Measurements from ENCODE around the gene TPX2.
"Not testable (repeated sequence)": the region's sequence is repeated elsewhere in the genome, so short reads cannot be mapped to it uniquely, and the experiment has no call there.

Gene TPX2

DNA sequence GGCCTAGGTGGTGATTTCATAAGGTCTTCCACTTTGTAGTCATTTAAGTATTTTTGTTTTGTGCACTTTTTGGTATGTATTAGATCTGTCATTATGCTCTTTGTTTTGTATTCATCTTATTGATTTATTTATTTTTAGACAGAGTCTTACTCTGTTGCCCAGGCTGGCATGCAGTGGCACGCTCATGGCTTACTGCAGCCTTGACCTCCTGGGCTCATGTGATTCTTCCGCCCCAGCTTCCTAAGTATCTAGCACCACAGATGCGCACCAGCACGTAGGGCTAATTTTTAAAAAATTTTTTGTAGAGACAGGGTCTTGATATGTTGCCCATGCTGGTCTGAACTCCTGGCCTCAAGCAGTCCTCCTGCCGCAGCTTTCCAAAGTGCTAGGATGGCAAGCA lies 30.6 kb downstream of the TPX2 start:
- DNase-seq: no peak

- no peak for DNase-seq
Measured at GRCh38 chr20:31770243-31770642, 31.2 kb downstream of the TPX2 start.

DNA sequence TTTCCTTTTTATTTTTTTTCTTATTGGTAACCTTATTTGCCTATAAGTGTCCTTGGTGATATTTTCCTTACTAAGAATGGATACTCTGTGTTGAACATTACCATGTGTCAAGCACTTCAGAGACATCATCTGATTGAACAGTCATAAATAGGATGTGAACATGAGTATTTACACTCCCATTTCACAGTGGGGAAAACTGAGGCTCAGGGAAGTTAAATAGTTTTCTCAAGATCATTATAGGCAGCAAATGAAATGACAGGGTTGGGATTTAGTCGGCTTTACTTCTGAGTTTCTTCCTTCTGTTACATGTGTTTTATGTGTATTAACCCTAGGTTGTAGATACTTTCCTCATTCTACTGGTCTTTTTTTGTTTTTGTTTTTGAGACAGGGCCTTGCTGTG lies 35.3 kb downstream of the TPX2 start:
- no peak for DNase-seq

- DNase-seq: no peak
Measured at GRCh38 chr20:31780839-31781238, 41.7 kb downstream of the TPX2 start.

GRCh38 chr20:31781945-31782344 lies 42.9 kb downstream of the TPX2 start:
- DNase-seq: no peak

GRCh38 chr20:31784354-31785044 lies 45.4 kb downstream of the TPX2 start:
- no peak for DNase-seq

DNA sequence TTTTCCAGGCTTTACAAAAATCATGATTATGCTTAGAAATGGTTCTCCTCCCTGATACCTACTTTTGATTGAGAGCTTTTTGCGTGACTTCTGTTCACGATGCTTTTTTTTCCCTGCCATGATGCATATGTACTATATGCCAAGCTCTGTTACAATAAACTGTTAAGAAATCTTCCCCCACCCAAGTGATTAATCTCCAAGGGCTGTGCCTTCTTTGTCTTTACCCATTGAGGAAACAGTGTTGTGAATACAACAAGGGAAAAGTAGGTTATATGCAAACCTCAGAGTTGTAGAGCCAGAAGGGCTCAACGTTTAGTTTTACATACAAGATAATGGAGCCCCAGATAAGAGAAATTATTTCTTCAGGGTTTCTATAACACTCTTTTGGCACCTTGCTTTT lies 46.0 kb downstream of the TPX2 start:
- no peak for DNase-seq

- DNase-seq: no peak
Measured at GRCh38 chr20:31788578-31788977, 49.5 kb downstream of the TPX2 start.

DNA sequence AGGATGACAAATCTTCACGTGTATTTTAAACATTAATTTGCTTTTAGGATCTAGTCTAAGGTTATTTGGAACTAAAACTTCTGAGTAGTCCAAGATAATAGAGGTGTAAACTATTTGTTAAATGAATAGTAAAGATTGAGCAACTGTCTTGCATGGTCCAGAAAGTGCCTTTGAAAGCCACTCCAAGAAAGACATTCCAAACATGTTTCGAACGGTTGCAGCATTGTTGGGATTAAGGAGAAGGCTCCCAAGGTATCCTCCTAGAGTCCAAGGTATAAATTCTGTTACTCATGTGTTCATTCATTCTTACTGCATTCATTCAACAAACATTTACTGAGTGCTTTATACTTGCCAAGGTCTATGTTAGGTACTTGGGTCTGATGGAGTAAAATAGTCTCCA lies 51.3 kb downstream of the TPX2 start:
- no peak for DNase-seq

GRCh38 chr20:31797364-31797763 lies 58.3 kb downstream of the TPX2 start:
- no peak for DNase-seq

DNA sequence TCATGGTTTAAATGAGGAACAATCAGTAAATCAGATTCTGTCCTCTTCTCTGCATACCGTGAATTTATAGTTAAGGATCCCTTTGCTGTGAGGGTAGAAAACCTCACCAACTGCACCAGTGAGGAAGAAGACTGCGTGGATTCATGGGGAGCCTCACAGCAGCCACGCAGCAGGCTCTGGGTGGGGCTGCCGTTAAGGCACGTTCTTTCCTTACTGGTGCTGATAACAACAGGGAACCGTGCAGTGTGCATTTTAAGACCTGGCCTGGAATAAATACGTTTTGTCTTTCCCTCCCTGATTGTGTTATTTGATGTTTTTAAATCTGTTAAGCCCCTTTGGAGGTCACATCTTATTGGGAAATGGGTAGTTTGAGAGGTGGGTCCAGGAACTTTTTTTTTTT lies 62.4 kb downstream of the TPX2 start:
- DNase-seq: no peak

DNA sequence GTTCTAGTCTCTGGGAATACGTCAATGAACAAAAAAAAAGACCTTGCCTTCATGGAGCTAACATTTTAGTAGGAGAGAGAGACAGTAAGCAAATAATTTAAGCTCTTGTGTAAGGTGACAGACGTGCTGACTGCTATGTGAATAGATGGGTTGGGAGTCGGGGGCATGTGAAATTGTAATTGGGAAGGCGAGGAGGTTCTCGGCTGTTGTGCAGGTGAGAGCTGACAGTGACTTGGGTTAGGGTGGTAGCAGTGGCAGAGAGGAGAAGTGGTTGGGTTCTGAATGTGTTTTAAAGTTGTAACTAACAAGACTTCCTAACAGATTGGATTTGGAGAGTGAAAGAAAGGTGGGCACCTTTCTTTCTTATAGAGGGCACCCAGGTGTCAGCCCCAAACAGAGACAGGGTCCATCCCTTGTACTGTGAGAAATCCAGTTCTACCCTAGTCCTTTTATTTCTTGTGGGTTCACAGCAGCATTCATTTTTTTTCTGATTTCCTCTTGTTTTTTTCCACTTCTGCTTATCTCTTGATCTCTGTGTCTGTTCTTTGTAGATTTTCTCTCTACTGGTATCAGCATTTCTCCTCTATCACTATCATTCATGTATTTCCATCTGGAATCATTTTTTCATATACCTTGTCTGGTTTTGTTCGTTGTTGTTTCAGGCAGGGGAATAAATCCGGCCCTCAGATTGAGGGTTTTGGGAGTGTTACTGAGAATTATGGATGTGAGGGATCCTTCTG lies 64.6 kb downstream of the TPX2 start:
- DNase-seq: no peak

GRCh38 chr20:31806564-31807355 lies 67.7 kb downstream of the TPX2 start:
- DNase-seq: peak; percentile 50

- no peak for DNase-seq
Measured at GRCh38 chr20:31808481-31808880, 69.4 kb downstream of the TPX2 start.

DNA sequence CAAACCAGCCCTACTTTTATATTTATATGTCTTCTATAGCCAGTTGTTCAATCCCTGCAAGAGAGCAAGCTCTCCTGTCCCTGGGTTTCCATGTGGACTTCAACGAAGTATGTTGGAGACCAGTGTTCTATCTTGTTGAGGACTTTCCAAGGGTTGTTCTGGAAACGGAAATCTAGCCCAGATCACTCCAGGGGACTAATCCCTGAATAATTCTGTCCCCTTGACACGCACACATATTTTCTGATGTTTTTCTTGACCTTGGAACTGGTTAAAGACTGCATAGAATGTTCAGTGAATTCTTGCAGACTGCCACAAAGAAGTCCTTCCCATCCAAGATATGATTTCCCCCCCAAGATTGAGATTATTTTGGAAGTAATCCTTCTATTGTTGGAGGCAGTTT lies 70.6 kb downstream of the TPX2 start:
- no peak for DNase-seq

DNA sequence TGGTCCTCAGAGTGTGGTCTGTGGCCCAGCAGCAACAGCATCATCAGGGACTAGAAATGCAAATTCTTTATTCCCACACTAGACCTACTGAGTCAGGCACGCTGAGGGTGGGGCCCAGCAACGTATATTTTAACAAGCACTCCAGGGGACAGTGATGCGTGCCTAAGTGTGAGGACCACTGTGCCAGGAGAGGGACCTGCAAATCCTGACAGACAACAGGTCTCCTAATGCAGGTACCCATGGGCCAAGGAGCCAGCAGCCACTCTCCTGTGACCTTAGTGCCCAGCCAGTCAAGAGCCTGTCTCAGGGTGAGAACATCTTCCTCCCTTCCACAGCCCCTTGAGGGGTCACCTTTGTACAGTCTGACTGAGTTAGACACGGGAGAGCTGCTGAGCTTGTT lies 72.1 kb downstream of the TPX2 start:
- no peak for DNase-seq

GRCh38 chr20:31811796-31812728 lies 73.0 kb downstream of the TPX2 start:
- DNase-seq: no peak

DNA sequence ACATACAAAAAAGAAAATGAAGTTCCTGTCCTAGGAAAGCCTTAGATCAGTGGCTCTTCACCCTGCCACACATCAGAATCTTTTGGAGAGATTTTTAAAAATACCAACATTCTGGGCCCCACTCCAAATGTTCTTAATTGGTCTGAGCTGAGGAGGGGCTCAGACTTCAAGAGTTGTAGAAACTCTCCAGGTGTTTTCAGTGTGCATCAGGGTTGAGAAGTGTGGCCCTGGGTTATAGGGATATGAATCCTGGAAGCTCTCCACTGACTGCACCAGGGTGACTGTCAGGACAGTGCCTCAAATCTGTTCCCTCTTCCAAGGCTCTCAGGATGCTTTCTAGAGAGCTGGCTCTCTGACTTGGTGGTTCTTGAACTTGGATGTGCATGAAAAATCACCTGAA lies 74.5 kb downstream of the TPX2 start:
- DNase-seq: no peak

DNA sequence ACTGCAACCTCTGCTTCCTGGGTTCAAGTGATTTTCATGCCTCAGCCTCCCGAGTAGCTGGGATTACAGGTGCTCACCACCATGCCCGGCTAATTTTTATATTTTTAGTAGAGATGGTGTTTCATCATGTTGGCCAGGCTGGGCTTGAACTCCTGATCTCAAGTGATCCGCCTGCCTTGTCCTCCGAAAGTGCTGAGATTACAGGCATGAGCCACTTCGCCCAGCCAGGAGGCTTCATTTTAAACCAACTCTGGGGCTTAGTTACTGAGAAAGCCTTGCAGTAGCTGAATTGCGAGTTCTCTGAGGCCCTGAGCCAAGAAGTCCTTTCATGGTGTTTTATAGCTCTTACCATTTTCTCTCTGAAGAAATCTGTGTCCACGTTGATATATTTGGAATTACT lies 75.1 kb downstream of the TPX2 start:
- DNase-seq: not testable (repeated sequence)

DNA sequence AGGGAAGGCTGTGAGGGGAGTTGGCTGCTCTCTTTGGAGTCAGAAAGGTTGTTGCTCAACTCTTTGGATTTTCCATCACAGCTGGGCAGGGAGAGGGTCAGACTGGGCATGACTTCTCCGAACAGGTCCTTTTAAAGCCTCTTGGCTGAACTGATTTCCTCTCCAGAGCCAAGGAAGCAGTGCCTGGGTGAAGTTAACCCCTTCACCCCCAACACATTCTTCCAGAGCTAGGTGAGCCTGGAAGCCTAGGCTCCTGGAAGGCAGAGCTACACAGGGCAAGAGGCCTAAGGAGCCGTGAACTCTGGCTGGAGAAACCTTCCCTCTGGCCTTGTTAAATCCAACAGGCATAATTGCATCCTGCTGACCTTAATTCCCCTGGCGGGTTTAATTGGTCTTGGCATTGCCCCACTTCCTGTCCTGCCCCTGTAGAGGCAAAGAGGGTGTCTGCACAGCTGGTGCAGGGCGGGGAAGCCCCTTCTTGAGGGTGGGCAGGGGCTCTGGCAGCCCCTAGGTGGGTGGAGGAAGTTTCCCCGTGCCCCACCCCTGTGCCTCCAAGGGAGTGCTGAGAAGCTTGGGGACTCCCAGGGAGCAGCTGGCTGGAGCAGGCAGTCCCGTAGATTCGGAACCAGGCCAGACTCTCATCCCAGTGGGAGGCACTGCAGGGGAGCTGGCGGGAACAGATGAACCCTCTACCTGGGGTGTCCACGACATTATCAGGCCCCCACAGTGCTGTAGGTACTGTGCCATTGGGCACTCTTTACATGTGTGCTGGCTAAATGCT lies 76.5 kb downstream of the TPX2 start:
- no peak for DNase-seq

DNA sequence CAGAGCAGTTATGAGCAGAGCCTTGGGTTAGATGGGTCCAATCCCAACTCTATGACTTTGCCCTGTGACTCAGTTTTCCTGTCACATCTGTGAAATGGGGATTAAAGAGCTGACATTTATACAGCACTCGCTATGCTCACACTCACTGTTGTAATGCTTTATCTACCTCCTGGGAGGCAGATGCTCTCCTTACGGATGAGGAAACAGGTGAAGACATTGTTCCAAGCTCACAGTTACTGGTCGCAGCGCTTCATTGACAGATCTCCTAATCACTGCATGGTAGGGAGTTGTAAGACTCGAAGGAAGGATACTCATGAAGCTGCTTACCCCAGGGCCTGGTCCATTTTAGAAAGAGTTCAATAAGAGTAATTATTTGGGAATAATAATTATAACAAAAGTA lies 77.1 kb downstream of the TPX2 start:
- no peak for DNase-seq

GRCh38 chr20:31817461-31817860 lies 78.4 kb downstream of the TPX2 start:
- no peak for DNase-seq
